ENCODE measurements around the gene GGA1.

GGA1 gene, protein sequence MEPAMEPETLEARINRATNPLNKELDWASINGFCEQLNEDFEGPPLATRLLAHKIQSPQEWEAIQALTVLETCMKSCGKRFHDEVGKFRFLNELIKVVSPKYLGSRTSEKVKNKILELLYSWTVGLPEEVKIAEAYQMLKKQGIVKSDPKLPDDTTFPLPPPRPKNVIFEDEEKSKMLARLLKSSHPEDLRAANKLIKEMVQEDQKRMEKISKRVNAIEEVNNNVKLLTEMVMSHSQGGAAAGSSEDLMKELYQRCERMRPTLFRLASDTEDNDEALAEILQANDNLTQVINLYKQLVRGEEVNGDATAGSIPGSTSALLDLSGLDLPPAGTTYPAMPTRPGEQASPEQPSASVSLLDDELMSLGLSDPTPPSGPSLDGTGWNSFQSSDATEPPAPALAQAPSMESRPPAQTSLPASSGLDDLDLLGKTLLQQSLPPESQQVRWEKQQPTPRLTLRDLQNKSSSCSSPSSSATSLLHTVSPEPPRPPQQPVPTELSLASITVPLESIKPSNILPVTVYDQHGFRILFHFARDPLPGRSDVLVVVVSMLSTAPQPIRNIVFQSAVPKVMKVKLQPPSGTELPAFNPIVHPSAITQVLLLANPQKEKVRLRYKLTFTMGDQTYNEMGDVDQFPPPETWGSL

GRCh38 chr22:37608477-37609239 lies at the start of gene GGA1:
Gene GGA1 (plus strand): TSS chr22:37608834. CDS start chr22:37608861, 27 bp downstream.
- DNase-seq, result peak; percentile 99

DNA sequence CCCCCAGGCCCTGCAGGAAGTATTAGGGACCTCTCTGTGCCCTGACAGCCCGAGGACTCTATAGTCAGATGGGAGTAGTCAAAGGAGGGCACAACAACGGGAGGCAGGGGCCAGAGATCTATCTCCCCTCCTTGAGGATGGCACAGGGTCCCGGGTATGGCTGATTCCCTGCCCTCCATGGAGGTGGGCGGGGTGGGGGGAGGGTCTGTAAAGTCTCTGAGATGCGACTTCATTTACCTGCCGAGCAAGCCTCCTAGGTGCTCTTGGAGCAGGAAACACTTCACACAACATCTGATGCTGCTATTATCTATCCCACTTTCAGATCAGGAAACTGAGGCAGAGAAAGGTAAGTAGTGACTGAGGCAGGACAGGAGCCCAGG lies 49.1 kb upstream of the GGA1 start:
- DNase-seq, result no peak

GRCh38 chr22:37559901-37560607 lies 48.6 kb upstream of the GGA1 start, which contains the start of gene CDC42EP1:
Gene CDC42EP1 (plus strand): TSS chr22:37560480. CDS start chr22:37566350, 5,870 bp downstream.
- DNase-seq, result no peak

DNA sequence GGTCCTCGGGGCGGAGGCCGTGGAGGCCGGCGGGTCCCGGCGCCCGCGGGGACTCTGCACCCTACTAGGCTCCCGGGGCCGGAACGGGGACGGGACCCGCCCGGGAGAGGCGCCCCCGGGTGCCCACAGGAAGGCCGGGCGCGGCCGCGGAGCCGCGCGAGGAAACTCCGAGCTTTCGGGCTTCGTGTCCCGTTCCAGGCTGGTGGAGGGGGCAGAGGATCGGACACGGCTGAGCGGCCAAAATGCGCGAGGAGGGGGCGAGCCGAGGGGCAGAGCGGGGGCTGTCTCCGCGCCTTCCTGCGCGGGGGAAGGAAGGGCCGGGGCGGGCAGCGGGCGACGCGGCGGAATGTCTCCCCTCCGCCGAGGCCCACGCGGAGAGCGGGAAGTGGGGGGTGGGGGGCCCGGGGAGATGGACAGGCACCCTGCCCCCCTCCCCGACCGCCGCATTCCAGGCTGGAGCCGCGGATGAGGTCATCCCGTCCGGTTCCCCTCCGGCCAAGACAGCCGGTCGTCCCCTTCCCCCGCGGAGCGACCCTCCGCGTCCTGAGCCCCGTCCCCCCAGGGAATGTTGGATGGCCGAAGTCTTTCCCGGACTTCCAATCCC lies 47.9 kb upstream of the GGA1 start:
- no peak for DNase-seq

DNA sequence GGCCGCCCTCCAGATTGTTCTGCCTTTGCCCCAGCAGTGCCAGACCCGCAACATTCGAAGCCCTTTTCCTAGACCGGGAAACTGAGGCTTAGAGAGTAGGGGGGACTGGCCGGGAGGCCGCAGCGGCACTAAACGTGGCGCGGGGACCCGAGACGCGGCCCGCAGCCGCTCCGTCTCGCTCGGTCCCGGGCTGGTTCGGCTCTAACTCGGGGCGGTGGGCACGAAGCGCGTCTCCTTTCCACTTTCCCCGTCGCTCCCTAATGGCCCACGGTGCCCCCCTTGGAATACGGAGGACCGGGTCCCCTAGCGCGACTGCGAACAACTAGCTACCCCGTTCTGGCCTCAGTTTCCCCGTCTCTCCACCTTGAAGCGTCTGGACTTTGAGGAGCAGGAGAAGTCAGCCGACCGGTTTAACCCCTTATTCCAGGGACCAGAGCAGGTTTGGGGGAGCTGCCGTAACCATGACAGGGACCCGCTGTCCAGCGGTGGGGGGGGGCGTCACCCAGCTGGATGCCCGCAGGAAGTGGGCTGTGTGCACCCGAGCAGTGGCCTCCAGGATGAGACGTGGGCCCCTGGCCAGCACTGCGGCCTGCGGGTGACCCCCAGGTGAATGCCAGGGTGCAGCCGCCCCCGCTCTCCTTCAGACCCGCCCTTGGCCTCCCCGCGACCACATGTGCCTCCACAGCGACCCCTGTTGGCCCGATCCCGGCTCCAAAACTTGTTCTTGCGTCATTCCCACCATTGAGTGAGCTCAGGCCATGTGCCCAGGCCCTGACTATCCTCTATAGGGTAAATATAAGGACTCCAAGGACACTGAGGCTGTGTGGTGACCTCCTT lies 47.2 kb upstream of the GGA1 start:
- peak; percentile 69 for DNase-seq

DNA sequence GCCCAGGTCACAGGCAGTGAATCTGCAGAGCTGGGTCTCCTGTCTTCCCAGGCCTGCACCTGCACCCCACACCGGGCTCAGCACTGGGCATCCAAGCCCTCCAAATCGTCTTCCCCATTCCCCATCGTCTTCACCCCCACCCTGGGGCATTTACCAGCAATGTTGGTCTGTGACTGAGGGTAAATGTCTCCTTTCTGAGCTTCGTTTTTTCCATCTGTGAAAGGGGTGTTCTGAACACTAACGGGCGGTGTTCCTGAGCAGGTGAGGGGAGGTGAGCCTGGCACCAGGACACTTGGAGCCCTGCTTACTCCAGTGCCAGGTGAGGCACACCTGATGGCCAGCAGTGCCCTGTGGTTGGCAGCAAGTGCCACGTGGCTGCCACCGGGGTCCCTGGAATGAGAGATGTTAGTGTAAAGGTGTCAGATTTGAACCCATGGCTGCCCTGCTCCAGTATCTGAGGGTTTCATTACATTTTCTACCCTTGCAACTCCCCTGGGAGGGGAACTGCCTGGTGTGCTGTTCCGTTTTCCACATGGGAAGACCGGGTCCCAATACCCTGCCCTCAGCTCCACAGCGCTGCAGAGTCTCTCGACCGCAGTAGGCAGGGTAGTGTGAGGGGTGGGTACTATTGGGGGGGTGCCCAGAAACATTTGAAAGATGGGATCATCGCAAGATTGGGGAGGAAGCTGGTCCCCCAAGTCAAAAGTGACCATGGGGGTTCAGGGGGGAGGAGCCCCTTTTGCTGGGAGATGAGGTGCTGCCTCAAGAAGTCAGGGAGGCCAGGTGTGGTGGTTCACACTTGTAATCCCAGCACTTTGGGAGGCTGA lies 46.4 kb upstream of the GGA1 start:
- no peak for DNase-seq

GRCh38 chr22:37563153-37564081 lies 45.2 kb upstream of the GGA1 start:
- DNase-seq, result no peak

DNA sequence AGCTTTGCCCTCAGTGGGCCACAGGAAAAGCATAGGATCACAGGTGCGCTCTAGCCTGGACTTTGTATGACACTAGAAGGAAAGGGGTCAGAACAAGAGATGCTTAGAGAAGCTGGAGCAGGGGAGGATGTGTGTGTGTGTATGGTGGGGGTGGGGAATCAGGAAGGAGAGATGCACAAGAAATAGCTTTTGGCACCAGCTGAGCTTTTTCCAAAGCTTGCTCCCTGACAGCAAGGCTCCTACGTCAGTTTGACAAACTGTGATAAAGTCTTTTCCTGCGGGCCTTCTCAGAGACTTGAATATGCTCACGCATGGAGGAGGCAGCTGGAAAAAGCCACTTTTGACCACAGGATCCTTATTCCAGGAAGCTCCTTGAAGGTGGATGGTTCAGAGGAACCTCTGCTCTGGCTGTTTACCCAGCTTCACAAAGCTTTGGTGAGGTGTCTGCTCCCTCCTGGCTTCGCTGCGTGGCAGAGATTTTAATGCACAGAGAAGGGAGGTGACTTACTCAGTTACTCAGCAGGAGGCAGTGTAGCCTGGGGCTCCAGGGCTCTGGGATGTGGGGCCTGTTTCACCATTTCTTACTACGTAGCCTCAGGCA lies 44.4 kb upstream of the GGA1 start:
- DNase-seq, result no peak

DNA sequence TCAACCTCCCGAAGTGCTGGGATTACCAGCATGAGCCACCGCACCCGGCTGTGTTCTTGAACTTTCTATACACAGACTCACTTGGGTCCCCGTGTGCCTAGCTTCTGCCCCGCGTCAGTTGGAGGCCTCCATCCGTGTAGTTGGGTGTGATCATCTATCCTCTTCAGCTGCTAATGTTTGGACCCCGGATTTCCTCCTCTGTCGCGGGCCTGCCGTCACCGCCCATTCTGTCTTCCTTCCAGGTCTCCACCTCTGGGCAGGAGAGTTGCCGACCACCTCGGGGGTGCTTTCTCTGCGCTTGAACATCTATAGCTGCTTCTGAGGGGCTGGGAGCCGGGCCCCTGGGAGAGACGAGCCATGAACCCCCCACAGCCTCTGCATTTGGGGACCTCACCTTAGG lies 42.8 kb upstream of the GGA1 start:
- no peak for DNase-seq

GRCh38 chr22:37566329-37566837 lies 42.3 kb upstream of the GGA1 start:
- peak; percentile 64 for DNase-seq

- DNase-seq, result peak; percentile 90
Measured at GRCh38 chr22:37566903-37567798, 41.5 kb upstream of the GGA1 start.

- no peak for DNase-seq
Measured at GRCh38 chr22:37568012-37568411, 40.6 kb upstream of the GGA1 start.

GRCh38 chr22:37568448-37569008 lies 40.1 kb upstream of the GGA1 start:
- DNase-seq, result no peak

- DNase-seq, result no peak
Measured at GRCh38 chr22:37569009-37569920, 39.4 kb upstream of the GGA1 start.

DNA sequence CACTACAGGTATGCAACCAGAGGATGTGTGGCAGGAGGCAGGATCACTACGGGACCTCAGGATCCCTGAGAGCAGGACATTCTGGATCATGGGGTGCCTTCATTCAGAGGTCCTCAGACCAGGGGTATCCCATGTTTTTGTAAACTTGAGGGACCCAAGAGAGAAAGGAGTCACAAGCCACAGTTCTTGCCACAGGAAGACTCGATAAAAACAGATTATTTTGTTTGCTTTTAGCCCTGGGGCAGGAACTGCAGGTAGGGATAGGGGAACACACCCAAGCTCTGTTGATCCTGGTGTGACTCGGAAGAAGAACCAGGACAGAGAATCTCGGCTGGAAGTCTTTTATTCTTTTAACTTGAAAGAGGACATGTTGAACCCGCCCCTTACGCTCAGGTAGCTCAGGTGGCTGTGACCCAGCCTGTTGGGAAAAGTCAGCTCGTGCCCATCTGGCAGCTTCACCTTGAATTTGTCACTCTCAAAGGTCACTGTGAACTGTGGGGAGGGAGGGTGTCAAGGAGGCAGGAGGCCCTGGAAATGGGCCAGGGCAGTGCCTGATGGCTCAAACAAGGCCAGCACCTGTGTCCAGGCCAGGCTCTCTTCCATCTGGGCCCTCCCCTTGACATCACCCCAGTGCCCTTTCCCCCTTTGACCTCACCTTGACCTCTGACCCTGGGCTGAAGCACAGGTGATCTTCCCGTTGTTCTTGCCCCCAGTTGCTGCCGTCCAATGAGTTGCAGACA lies 38.5 kb upstream of the GGA1 start:
- no peak for DNase-seq

DNA sequence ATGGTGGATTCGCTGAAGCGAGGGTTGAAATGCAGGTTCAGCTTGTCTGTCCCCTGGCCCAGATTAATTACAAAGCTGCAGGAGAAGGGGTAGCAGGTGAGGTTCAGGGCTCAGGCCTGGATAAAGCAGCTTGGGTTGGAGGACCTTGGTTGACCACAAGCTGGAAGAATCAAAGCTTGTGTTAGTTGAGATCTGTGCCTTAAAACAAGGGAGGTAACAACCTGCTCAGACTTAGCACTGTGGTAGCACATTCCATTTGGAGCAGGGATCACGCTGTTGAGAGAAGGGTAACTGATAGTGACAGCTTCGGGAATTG lies 38.0 kb upstream of the GGA1 start:
- DNase-seq, result no peak
